Gastrocnemius medialis (tissue), 4 donors: ENCODE measurements around the gene WDR76.

Experiments
- CTCF ChIP-seq, 5 experiments: fragments of 450-650 bp in 3 of 5; fragments of 200-600 bp in 2 of 5; sonication (generic) in 2 of 5; IDR thresholded peaks in 4 of 5; conservative IDR thresholded peaks in 1 of 5; 1 replicate in 4 of 5; 2 replicates in 1 of 5; pipeline ENCODE4 v1.5.1; 2016 to 2019; ENCODE audit warnings: antibody characterized with exemption in 5 of 5, mild to moderate bottlenecking in 3 of 5, moderate library complexity in 3 of 5
- POLR2A ChIP-seq, 2 donors: fragments of 450-650 bp; IDR thresholded peaks; one replicate each; pipeline ENCODE4 v1.6.1; 2017; ENCODE audit warnings: antibody characterized with exemption in 2 of 2, mild to moderate bottlenecking in 2 of 2, moderate library complexity in 2 of 2

- TF ChIP-seq CTCF (IDR thresholded peaks at IDR 0.05 in 4 of 5, conservative IDR thresholded peaks at IDR 0.05 in 1 of 5) (no peak), POLR2A (IDR thresholded peaks at IDR 0.05) (no peak)
Measured at GRCh38 chr15:43886558-43886957, 59.8 kb downstream of the WDR76 start.
